Uterus (tissue), 4 donors: ENCODE results near the gene ADARB1. TPM values are rescaled to one million over a fixed set of nuclear protein-coding genes. Genes with fewer than 3 reads are reported as not detected.

ENCODE experiments used
- DNase-seq, 2 donors: peaks; one replicate each; pipeline ENCODE4 v3.0.0-alpha.2; 2019 to 2020
- H3K27ac ChIP-seq, 2 donors: fragments of 200-600 bp; sonication (generic); 1 replicate in 1 of 2; 2 replicates in 1 of 2; pipeline ENCODE4 v1.5.1; 2016 to 2018
- H3K27me3 ChIP-seq, 2 donors: fragments of 200-600 bp; sonication (generic); one replicate each; pipeline ENCODE4 v1.5.1; 2018 to 2019; ENCODE audit warnings: control low read depth in 1 of 2
- H3K36me3 ChIP-seq, 2 donors: fragments of 200-600 bp; sonication (generic); one replicate each; pipeline ENCODE4 v1.5.1; 2019; ENCODE audit warnings: control low read depth in 1 of 2
- H3K4me1 ChIP-seq, 2 donors: fragments of 200-600 bp; sonication (generic); one replicate each; pipeline ENCODE4 v1.5.1; 2018 to 2019; ENCODE audit warnings: control low read depth in 1 of 2
- H3K4me3 ChIP-seq, 2 donors: fragments of 200-600 bp; sonication (generic); 1 replicate in 1 of 2; 2 replicates in 1 of 2; pipeline ENCODE4 v1.5.1; 2018 to 2019; ENCODE audit warnings: mild to moderate bottlenecking in 1 of 2
- H3K9me3 ChIP-seq, 2 donors: fragments of 200-600 bp; sonication (generic); one replicate each; pipeline ENCODE4 v1.5.1; 2019; ENCODE audit warnings: control low read depth in 1 of 2
- POLR2A ChIP-seq, 2 donors: fragments of 450-650 bp; IDR thresholded peaks; one replicate each; pipeline ENCODE4 v1.6.1; 2016; ENCODE audit warnings: antibody characterized with exemption in 2 of 2, mild to moderate bottlenecking in 1 of 2, moderate library complexity in 1 of 2
- intact Hi-C: fragments of 100-400 bp; cut with DNase I; formaldehyde crosslinking; loops from one replicate; pipeline ENCODE4 v1.15.1; 2023; ENCODE audit warnings: low total_unique reads
- total RNA-seq, 4 donors: library from RNA; depleted of rRNA in 3 of 4; stranded (reverse); fragments of >200 nt in 3 of 4; gene quantifications; one replicate each; pipeline versions ENCODE4 v1.1.0 to v1.2.4, GENCODE V29; 2014 to 2023
- TF ChIP-seq, protein P1 (sequence below), 4 experiments: fragments of 200-600 bp in 2 of 4; fragments of 450-650 bp in 2 of 4; sonication (generic) in 2 of 4; IDR thresholded peaks; one replicate each; pipeline ENCODE4 v1.5.1; 2016 to 2019; ENCODE audit warnings: antibody characterized with exemption in 4 of 4, mild to moderate bottlenecking in 2 of 4, moderate library complexity in 1 of 4
- donor health status: DM: yes; HTN: yes; CAD: no.

The ADARB1 gene
- total RNA-seq, 4 donors from 2014 or later, result 21.8 to 69.6 (median 43.3) TPM

DNA sequence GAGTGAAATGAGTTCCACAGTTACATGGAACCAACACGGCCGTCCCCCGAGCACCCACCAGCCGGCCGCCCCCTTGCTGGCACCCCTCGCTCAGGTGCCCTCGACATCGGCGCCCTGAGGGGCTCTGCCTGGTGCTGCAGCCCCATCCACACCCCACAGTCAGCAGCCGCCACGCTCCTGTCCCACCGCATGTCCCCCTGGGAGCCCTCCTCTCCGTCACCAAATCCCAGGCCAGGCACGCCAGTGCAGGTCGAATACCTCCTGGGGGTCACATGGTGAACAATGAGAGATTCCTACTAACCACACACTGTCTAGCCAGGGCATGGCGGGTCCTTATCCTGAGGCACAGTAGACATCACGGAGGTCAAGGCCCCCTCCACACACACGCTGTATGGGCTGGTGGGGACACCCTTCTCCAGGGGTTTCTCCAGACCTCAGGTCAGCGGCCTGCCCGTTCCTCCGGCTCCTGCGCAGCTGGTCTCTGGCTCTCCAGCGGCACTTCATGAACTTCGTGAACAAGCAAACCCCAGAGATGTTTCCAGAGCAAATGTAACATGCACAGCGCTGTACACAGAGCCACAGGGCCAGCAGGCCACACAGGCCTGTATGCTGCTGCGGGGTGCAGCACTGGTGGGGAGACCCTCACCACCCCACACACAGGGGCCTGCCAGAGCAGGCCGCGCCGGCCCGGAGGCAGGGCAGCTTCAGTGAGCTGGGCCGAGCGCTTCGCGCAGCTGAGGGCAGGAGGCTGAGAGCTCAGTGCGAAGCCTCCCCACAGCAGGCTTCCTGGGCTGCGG lies 191.5 kb downstream of the ADARB1 start:
- Histone ChIP-seq H3K36me3 (no peaks in the 10 kb centered on the region), H3K9me3 (no peaks in the 10 kb centered on the region), H3K27me3 (no peaks in the 10 kb centered on the region), H3K27ac (no peak overlapping the region), H3K4me1 (no peaks in the 10 kb centered on the region), H3K4me3 (no peak overlapping the region)
- intact Hi-C loops, result no loop called here
- TF ChIP-seq, protein P1, sequence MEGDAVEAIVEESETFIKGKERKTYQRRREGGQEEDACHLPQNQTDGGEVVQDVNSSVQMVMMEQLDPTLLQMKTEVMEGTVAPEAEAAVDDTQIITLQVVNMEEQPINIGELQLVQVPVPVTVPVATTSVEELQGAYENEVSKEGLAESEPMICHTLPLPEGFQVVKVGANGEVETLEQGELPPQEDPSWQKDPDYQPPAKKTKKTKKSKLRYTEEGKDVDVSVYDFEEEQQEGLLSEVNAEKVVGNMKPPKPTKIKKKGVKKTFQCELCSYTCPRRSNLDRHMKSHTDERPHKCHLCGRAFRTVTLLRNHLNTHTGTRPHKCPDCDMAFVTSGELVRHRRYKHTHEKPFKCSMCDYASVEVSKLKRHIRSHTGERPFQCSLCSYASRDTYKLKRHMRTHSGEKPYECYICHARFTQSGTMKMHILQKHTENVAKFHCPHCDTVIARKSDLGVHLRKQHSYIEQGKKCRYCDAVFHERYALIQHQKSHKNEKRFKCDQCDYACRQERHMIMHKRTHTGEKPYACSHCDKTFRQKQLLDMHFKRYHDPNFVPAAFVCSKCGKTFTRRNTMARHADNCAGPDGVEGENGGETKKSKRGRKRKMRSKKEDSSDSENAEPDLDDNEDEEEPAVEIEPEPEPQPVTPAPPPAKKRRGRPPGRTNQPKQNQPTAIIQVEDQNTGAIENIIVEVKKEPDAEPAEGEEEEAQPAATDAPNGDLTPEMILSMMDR (IDR thresholded peaks at IDR 0.05), result no peak
- no peak for TF ChIP-seq POLR2A (IDR thresholded peaks at IDR 0.05)
- DNase-seq, result no peak

DNA sequence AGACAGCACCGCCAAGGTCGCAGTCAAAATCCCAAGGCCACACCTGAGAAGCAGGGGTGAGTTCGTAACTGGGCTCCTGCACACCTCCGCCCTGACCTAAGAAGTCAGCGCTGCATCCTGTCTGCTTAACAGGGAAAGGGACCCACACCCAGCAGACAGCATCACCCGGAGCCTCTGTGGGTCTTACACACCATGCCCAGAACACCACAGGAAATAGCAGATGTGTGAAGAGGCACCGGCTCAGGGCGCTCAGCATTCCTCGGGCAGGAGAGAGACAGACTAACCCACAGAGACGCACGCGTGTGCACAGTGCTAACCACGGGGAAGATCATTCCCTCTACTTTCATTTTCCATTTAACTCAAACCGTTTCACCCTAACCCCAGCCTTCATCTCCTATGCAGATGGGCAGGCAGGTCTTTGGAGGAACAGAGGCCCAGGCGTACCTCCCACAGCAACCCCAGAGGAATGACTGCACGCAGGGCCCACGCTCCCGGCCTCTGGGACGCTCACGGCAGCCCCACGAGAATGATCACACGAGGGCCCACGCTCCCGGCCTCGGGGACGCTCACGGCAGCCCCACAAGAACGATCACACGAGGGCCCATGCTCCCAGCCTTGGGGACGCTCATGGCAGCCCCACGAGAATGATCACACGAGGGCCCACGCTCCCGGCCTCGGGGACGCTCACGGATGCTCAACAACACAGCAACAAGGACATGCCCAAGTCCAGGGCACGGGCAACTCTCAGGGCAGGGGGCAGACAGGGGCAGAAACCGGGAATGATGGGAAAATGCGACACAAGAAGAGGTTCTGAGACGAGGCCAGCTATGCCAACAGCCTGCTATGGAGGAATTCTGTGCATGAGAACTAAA lies 192.4 kb downstream of the ADARB1 start:
- DNase-seq, result no peak
- Histone ChIP-seq H3K36me3 (no peaks in the 10 kb centered on the region), H3K27ac (no peak overlapping the region), H3K9me3 (no peaks in the 10 kb centered on the region), H3K4me3 (no peak overlapping the region), H3K4me1 (no peaks in the 10 kb centered on the region), H3K27me3 (no peaks in the 10 kb centered on the region)
- TF ChIP-seq, protein P1 (IDR thresholded peaks at IDR 0.05), result no peak
- TF ChIP-seq POLR2A (IDR thresholded peaks at IDR 0.05), result no peak
- intact Hi-C loops, result no loop called here

DNA sequence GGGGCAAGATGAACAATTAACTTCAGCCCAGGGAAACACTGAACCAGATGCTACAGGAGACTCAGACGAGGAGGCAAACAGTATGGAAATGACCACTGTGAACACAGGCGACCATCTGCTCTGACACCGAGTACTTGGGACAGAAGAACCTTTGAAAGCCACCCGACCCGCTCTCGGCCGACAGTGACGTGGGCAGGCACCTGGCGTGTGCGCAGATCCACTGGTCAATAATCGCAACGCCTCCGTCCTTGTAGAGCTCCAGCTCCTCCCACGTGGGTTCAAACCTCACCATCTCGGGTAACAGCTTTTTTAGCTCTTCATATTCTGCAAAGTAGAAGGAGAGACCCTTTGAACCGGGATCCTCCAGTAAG lies 193.0 kb downstream of the ADARB1 start:
- peak in 1 of 2 donors; percentile 3 for DNase-seq
- intact Hi-C loops, result no loop called here
- H3K36me3 ChIP-seq, result no peaks in the 10 kb centered on the region
- H3K4me3 ChIP-seq, result no peak overlapping the region
- H3K4me1 ChIP-seq, result no peaks in the 10 kb centered on the region
- no peaks in the 10 kb centered on the region for H3K9me3 ChIP-seq
- no peak for TF ChIP-seq POLR2A (IDR thresholded peaks at IDR 0.05)
- TF ChIP-seq, protein P1 (IDR thresholded peaks at IDR 0.05), result no peak
- no peak overlapping the region for H3K27ac ChIP-seq
- H3K27me3 ChIP-seq, result no peaks in the 10 kb centered on the region

DNA sequence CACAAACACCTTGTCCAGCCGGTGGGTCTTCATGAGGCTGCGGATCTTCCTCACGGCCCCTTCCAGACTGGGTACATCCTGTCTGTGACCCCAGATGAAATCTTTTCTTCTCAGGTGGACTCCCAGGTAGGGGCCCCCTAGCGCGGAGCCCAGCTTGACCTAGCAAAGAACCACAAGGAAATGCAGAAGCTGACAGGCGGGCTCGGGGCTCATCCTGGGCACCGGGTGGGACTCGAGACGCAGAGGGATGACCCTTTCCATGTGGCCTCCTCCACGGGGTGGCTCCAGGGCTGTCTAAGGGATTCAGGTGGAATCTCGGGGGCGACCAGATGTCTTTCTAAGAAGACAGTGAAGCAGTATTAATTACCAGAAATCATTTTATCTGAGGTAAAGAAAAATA lies 195.5 kb downstream of the ADARB1 start:
- H3K27me3 ChIP-seq, result no peaks in the 10 kb centered on the region
- no peaks in the 10 kb centered on the region for H3K9me3 ChIP-seq
- peak in 1 of 2 donors; percentile 6 for DNase-seq
- no peaks in the 10 kb centered on the region for H3K4me1 ChIP-seq
- H3K36me3 ChIP-seq, result no peaks in the 10 kb centered on the region
- H3K27ac ChIP-seq, result no peak overlapping the region
- H3K4me3 ChIP-seq, result no peak overlapping the region
- TF ChIP-seq, protein P1 (IDR thresholded peaks at IDR 0.05), result no peak
- no peak for TF ChIP-seq POLR2A (IDR thresholded peaks at IDR 0.05)
- intact Hi-C loops, result no loop called here

DNA sequence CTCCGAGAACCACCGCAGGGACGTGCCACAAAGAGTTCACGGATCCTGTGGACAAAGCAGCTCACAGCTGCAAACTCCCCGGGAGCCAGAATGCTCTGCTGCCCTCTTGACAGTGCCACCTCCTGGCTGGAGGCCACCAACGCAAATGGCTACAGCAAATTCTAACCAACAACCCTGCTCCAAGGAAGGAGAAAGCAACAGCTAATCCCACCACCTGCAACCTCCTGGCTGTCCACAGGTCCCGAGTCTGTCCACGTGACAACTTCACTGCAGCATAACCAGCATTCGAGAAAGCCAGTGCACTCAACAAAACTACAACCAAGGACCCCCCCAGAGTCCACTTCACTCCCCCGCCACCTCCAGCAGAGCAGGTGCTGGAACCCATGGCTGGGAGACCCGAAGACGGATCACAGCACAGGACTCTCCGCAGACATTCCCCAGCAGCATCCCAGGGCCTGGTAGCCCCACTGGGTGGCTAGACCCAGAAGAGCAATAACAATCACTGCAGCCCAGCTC lies 196.0 kb downstream of the ADARB1 start:
- H3K36me3 ChIP-seq, result no peaks in the 10 kb centered on the region
- no peaks in the 10 kb centered on the region for H3K9me3 ChIP-seq

More for the DNA sequence above, 196.0 kb downstream of the ADARB1 start:
- no peaks in the 10 kb centered on the region for H3K27me3 ChIP-seq
- intact Hi-C loops, result no loop called here
- no peaks in the 10 kb centered on the region for H3K4me1 ChIP-seq
- TF ChIP-seq, protein P1 (IDR thresholded peaks at IDR 0.05), result no peak
- no peak for TF ChIP-seq POLR2A (IDR thresholded peaks at IDR 0.05)
- no peak overlapping the region for H3K27ac ChIP-seq
- no peak overlapping the region for H3K4me3 ChIP-seq
- DNase-seq, result peak in 1 of 2 donors; percentile 6
